HG03457 (cell line): ENCODE measurements around the gene OLFM1.

Experiments
- ATAC-seq: cut with Tn5 transposase; IDR thresholded peaks from one replicate; pipeline ENCODE4 v1.9.1; 2021; ENCODE audit warnings: moderate number of reproducible peaks; ENCODE audit not compliant: unreplicated experiment

Gene OLFM1

DNA sequence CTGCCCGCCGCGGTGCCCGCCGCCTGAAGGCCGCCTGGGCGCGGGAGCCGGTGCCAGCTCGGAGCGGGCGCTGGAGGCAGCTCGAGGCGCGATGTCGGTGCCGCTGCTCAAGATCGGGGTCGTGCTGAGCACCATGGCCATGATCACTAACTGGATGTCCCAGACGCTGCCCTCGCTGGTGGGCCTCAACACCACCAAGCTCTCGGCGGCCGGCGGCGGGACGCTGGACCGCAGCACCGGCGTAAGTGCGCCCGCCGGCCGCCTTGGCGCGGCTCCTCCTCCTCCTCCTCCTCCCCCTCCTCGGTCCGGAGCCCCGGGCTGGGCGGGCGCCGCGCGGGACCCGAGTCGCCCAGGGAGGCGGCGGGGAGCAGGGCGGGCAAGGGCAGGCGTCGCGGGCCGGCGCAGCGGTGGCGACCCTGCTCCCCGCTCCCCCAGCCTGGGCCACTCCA, 455 bp downstream of the OLFM1 start:
- no peak for ATAC-seq

DNA sequence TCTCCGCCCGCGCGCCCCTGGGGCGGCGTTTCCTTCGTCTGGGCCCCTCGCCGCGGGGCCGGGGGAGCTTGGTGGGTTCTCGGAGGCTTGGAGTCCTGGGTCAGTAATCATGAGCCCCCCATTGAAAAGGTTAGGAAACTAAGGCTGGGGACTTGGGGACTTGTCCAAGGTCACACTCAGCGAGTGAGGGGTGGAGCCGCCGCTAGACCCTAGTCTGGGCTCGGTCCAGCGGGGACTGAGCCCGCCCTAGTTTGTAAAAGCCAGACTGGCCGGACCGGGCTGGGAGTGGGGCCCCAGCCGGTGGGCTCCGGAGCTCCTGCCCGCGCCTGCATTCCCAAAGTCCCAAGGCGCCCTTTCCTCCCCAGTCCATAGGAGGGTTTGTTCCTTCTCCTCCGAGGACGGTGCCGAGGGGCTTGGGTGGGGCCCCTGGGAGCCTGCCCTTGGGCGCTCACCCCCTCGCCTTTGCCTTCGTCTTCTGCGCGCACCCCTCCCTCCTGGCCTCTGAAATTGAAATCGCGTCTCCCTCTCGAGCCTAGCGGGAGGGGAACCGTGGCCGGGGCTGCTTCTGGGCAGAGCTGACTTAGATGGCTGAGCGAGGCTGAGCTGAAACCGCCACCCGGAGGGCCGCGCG, 995 bp downstream of the OLFM1 start:
- ATAC-seq: no peak

- ATAC-seq: no peak
Observed at GRCh38 chr9:135088979-135089847, 1.7 kb downstream of the OLFM1 start.

DNA sequence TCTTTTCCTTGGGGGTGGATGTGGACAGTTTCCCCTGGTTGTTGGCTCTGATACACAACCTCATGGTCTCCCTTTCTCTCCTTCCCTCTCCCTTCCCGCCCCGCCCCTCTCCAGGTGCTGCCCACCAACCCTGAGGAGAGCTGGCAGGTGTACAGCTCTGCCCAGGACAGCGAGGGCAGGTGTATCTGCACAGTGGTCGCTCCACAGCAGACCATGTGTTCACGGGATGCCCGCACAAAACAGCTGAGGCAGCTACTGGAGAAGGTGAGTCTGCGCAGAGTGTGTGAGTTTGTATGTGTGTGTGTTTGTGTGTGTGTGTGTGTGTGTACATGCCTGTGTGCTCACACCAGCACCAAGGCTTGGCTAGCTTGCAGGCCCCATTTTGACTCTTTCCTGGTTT, 2.6 kb downstream of the OLFM1 start:
- ATAC-seq: no peak

- no peak for ATAC-seq
Observed at GRCh38 chr9:135090547-135090946, 3.1 kb downstream of the OLFM1 start.

GRCh38 chr9:135091545-135091944, 4.1 kb downstream of the OLFM1 start:
- no peak for ATAC-seq

DNA sequence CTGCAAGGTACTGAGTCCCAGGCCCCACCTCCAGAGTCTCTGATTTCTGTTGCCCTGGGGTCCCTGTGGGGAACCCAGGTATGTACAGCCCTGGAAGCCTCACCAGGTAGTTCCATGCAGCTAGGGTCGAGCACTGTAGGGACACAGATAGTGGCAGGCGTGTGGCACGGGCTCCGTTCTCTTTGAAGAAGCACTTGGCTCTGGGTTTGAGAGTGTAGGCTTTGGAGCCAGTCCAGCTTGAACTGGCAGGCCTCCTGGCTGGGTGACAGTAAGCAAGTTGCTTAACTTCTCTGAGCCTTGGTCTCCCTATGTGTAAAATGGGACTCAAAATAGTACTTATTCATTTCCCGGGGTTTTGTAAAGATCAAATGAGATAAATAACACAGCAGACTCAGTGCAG, 5.6 kb downstream of the OLFM1 start:
- ATAC-seq: no peak

DNA sequence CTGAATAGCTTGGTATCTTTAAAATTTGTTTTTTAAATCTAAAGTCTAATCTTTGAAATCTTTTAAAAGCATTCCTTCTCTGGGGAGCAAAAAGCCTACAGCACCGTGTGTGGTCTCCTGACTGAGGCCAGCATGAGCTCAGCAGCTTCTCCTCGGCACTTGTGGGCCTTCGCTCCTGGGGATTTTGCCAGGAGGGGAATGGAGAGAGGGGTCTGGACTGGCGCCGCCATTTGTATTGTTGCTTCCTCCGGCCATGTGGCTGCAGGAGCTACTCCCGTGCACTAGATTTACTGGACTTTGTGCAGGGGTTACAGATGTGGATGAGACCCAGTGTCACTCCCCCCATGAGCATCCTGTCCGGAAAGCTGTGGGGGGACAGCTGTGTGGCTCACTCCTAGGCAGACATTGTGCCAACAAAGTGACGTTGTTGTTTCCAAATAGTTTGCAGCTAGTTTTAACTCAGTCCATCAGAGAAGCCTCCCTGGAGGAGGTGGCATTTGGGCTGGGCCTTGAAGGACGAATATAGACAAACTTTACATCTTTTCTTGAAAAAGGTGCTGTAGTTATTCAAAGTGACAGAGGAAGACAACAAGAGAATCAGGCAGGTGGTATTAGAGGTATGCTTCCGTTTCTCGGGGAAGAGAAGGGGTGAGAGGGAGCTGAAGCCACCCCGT, 6.6 kb downstream of the OLFM1 start:
- no peak for ATAC-seq

DNA sequence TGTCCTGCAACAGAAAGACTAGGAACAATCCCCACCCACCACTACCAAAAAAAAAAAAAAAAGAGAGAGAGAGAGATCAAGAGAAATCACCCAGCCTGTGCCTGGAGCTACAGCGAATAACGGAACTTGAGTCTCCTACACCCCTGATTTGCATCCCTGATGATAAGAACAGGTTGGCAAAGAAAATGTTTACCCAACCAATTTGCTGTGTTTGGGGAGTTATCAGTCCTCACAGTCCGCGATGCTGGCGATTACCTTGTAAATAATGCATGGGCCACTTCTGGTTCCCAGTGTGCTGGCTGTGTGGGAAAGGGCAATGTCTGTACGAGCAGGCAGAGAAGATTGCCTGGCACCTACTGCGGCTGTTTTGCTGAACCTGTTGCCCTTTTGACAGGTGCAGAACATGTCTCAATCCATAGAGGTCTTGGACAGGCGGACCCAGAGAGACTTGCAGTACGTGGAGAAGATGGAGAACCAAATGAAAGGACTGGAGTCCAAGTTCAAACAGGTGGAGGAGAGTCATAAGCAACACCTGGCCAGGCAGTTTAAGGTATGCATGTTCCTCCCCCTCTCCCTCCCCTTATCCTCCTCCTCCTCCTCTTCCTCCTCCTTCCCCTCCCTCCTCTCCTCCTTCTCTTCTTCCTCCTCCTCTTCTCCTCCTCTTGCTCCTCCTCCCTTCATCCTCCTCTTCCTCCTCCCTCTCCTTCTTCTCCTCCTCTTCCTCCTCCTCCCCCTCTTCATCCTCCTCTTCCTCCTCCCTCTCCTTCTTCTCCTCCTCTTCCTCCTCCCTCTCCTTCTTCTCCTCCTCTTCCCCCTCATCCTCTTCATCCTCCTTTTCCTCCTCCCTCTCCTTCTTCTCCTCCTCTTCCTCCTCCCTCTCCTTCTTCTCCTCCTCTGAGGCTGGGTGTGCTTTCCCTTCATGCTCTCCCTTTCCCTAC, 8.3 kb downstream of the OLFM1 start:
- ATAC-seq: no peak

DNA sequence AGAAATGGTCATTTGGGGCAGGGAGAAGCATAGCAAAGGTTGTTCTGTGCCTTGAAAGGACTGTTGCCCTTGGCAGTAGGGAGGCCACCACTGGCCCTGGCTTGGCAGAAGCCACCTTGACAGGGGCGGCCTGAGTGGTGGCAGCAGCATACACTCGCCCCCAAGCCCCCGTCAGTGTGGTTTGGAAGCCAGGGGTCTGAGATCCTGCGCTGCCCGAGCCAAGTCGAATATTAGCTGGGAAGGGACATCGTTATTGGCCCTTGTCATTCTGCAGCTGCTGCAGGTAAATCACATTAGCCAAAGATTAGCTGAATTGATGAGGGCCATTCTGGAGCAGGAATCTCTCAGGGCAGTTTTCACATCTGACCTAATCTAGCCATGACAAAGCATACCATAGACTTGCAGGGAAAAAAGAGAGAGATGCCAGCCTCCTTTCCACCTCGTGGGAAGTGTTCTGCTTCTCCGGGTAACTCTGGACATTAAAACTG, 9.0 kb downstream of the OLFM1 start:
- no peak for ATAC-seq

GRCh38 chr9:135098400-135099105, 11.1 kb downstream of the OLFM1 start:
- no peak for ATAC-seq

GRCh38 chr9:135099574-135099973, 12.1 kb downstream of the OLFM1 start:
- ATAC-seq: no peak

GRCh38 chr9:135100241-135100681, 12.8 kb downstream of the OLFM1 start:
- ATAC-seq: no peak

DNA sequence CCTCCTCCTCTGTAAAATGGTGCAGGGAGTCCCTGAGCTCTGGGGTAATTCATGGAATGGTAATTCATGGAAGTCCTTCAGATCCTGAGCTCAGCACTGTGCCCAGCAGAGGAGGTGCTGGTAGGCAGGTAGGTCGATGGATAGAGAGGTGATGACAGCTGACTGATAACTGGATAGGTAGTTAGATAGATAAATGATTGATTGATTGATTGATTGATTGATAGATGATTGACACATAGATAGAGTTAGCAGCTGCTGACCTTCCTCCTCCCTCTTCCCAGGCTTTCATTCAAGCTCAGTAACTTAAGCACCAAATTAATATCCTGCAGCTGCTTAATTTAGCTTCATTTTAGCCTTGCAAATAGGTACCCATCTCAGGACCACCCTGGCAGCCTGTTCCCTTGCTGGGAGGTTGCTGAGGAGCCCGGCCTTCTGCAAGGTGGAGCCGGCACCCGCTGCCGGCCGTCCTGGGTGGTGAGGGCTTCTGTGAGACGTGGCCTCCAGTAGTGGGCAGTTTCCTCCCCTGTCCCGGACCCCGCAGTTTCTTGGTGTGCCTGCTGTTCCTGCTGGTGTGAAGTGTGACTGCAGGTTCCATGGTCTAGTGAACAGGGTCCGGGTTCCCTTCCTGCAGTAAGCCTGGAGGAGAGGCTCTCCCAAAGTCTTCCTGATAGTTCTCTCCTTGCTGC, 13.4 kb downstream of the OLFM1 start:
- no peak for ATAC-seq

DNA sequence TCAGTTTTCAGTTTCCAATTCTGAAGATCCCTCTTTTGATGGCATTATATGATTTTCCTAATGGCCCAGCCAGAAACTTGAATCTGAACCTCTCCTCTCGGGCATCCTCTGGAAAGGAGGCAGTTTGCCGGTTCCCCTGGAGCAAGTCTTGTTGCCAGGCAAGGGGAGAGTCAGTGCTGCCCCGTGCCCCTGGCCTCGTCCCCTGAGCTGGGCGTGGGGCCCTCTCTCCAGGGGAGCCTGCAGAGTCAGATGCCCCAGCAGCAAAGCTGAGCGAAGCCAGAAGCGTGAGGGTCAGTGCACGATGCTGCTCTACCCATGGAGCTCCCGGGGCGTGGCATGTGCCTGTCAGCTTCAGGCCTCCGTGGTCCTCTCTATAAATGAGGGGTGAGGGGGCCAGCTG, 14.0 kb downstream of the OLFM1 start:
- ATAC-seq: no peak

GRCh38 chr9:135101926-135102325, 14.5 kb downstream of the OLFM1 start:
- no peak for ATAC-seq

DNA sequence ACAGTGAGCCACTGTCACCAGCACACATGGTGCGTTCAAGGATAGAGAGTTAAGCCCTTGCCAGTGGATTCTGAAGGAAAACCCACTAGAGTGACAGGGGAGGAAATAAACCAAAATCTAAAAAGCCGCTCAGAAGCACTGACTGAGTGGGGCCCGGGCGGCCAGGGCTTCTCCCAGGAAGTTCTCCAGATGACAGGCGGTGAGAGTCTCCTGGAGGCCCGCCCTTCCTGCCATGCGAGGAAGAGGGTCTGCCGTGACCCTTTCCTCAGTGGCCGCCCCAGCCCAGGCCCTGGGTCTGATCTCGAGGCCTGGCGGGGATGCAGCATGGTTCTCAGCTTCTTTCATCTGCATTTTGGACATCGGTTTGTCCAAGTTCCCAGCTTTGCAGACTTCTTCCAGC, 14.9 kb downstream of the OLFM1 start:
- ATAC-seq: no peak

GRCh38 chr9:135103001-135103446, 15.6 kb downstream of the OLFM1 start:
- ATAC-seq: no peak

DNA sequence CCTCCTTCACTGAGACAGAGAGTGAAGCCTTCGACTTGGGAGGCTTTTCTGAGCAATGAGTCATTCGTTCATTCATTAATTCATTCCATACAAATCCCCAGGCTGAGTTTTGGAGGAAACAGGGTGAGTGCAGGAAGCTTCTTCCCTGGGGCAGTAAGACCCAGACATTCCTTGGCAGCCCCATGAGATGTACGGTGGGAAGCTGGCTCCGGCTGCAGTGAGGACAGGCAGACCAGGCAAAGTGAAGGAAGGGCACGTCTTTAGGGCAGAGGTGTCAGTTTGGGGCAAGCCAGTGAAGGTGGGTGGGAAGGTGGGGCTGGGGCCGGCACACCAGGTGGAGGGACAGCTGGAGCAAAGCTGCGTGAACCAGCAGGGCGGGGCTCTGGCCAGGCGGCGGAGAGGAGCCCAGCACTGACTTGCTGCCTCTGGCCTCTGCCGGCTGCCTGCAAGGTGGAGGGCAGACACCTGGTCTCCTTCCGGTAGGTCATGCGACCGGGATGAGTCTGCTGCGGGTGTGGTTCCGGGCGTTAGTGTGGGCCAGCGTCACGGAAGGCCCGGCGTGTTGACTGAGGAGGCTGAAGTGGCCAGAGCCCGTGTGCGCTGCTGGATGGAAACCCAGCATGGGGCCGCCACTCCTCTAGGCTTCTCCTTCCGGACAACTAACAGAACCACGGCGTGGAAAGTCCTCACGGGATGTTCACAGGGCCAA, 16.6 kb downstream of the OLFM1 start:
- ATAC-seq: no peak
